ENCODE measurements around the gene TIMP3.

The TIMP3 gene

DNA sequence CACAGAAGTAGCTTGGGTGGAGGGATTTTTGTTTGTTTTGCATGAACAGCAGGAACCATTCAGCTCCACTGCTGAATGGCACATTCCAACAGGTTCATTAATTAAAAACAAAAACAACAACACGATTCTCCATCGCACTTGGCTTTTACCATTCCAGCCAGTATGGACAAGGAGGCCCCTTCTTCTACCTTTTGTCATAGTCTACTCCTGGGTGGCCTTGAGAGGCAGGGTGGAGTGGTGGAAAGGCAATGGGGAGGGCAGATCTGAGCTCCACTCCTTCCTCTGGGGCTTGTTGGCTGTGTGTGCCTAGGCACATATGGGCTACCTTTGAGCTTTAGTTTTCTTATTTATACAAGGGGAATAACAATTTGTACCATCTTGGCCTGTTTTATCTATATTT, 4.8 kb downstream of the TIMP3 start:
- H3K4me3 ChIP-seq (ENCODE audit: low read depth, low read length) = no peak overlapping the region
- in situ Hi-C loops (cut with HindIII; ENCODE audit: low sequenced_read_pairs) = no loop called here
- no peak for TF ChIP-seq CTCF (IDR thresholded peaks at IDR 0.05; ENCODE audit: low read depth, low read length, missing control alignments)
- no peak for DNase-seq (ENCODE audit: low read depth)

- no peak for DNase-seq (ENCODE audit: low read depth)
- TF ChIP-seq CTCF (IDR thresholded peaks at IDR 0.05; ENCODE audit: low read depth, low read length, missing control alignments) = no peak
- in situ Hi-C loops (cut with HindIII; ENCODE audit: low sequenced_read_pairs) = no loop called here
- H3K4me3 ChIP-seq (ENCODE audit: low read depth, low read length) = no peak overlapping the region
Measured at GRCh38 chr22:32808038-32808445, 6.5 kb downstream of the TIMP3 start.

DNA sequence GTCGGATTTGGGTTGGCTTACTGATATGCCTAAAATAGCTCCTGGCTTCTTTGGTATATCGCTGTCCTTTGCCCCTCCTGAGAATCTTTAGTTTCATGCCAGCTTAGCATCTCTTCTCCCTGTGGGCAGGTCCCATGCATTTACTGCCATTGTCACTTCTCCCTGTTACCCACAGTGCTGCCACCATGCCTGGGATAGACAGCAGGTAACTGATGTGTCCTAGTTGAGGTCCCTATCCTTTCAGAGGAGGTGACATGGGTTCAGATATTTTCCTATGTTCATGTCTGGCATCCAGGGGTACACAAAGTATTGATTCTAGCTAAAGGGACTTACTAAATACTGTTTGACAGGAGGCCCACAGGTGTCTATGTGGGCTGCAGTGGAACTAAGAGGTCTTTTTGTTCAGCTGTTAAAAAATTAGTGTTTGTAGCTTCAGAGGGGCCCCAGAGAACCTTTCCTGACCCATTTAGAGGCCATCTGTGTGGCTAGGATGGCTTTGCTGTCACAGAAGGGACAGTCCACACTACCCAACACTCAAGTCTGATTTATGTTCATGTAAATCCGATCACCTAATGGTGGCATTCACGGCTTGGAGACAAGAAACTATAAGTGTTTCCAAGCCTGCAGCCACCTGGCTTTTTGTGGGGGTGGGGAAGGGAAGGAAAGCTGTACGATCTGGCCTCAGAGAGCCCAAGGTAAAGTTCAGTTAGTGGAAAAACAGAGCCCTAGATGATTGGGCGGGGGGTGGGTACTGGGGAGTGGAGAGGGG, 8.5 kb downstream of the TIMP3 start:
- DNase-seq (ENCODE audit: low read depth) = no peak
- no peak overlapping the region for H3K4me3 ChIP-seq (ENCODE audit: low read depth, low read length)
- in situ Hi-C loops (cut with HindIII; ENCODE audit: low sequenced_read_pairs) = no loop called here
- no peak for TF ChIP-seq CTCF (IDR thresholded peaks at IDR 0.05; ENCODE audit: low read depth, low read length, missing control alignments)

- no peak overlapping the region for H3K4me3 ChIP-seq (ENCODE audit: low read depth, low read length)
- no peak for TF ChIP-seq CTCF (IDR thresholded peaks at IDR 0.05; ENCODE audit: low read depth, low read length, missing control alignments)
- no peak for DNase-seq (ENCODE audit: low read depth)
- in situ Hi-C loops (cut with HindIII; ENCODE audit: low sequenced_read_pairs) = no loop called here
Measured at GRCh38 chr22:32810555-32811133, 9.1 kb downstream of the TIMP3 start.

GRCh38 chr22:32811788-32812545, 10.5 kb downstream of the TIMP3 start:
- no peak overlapping the region for H3K4me3 ChIP-seq (ENCODE audit: low read depth, low read length)
- DNase-seq (ENCODE audit: low read depth) = no peak
- TF ChIP-seq CTCF (IDR thresholded peaks at IDR 0.05; ENCODE audit: low read depth, low read length, missing control alignments) = no peak
- in situ Hi-C loops (cut with HindIII; ENCODE audit: low sequenced_read_pairs) = no loop called here

DNA sequence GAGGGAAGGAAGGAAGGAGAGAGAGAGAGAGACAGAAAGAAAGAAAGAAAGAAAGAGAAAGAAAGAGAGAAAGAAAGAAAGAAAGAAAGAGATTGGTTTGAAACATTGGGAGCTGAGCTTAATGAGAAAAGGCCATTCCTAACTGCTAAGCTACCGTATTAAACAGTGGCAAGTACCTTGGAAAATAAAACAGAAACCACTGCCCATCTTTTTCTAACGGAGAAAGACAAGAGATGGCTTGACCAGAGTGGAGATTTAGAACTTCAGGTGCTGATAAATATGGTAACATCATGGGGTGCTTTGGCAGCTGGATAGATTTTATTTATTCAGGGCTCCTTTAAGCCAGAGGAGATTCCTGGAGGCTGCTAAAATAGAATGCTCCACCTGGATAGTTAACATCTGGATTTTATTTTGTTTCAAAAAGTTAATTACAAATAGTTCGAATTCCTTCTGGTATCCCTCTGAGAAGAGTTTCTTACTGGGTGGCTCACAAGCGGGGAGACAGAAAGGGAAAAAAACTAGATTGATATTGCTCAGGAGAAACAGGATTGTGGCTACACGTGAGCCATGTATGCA, 12.9 kb downstream of the TIMP3 start:
- DNase-seq (ENCODE audit: low read depth) = no peak
- no peak overlapping the region for H3K4me3 ChIP-seq (ENCODE audit: low read depth, low read length)
- no peak for TF ChIP-seq CTCF (IDR thresholded peaks at IDR 0.05; ENCODE audit: low read depth, low read length, missing control alignments)
- in situ Hi-C loops (cut with HindIII; ENCODE audit: low sequenced_read_pairs) = no loop called here

All from astrocyte of the cerebellum (primary cell).